GM12864 (cell line): Measurements from ENCODE around the gene RGS19.

Source experiments
- DNase-seq: peaks from one replicate; pipeline ENCODE4 v3.0.0-alpha.2; 2011; ENCODE audit warnings: low read depth
- H3K4me3 ChIP-seq: 2 replicates; pipeline ENCODE4 v1.5.1; 2011; ENCODE audit warnings: mild to moderate bottlenecking, low read depth, low read length, control low read depth
- CTCF ChIP-seq: IDR thresholded peaks from 2 replicates; pipeline ENCODE4 v1.5.1; 2011; ENCODE audit warnings: low read depth, mild to moderate bottlenecking, moderate library complexity, low read length, control low read depth, inconsistent platforms; ENCODE audit errors: missing control alignments

Gene RGS19

GRCh38 chr20:64049060-64049877 lies 30.0 kb downstream of the RGS19 start, which contains the start of gene SOX18:
Gene SOX18, minus strand, starts transcription at chr20:64049639. Its CDS starts 123 bp downstream, at chr20:64049516.
- DNase-seq, result no peak
- H3K4me3 ChIP-seq, result no peak within 1 kb of the TSS
- no peak for TF ChIP-seq CTCF

GRCh38 chr20:64048402-64049044 lies 30.8 kb downstream of the RGS19 start:
- TF ChIP-seq CTCF, result no peak
- no peak for DNase-seq
- H3K4me3 ChIP-seq, result no peak overlapping the region

GRCh38 chr20:64047968-64048401 lies 31.3 kb downstream of the RGS19 start:
- no peak for DNase-seq
- H3K4me3 ChIP-seq, result no peak overlapping the region
- no peak for TF ChIP-seq CTCF

GRCh38 chr20:64047046-64047389 lies 32.3 kb downstream of the RGS19 start:
- no peak overlapping the region for H3K4me3 ChIP-seq
- TF ChIP-seq CTCF, result no peak
- no peak for DNase-seq

- no peak for DNase-seq
- H3K4me3 ChIP-seq, result no peak overlapping the region
- no peak for TF ChIP-seq CTCF
These were observed 33.8 kb downstream of the RGS19 start for GRCh38 chr20:64045346-64046011.

GRCh38 chr20:64044484-64045247 lies 34.7 kb downstream of the RGS19 start:
- H3K4me3 ChIP-seq, result no peak overlapping the region
- no peak for DNase-seq
- TF ChIP-seq CTCF, result no peak
